Right lobe of liver (tissue), 4 donors: Measurements from ENCODE around the gene EPB41.

Experiments
- CTCF ChIP-seq, 4 donors: fragments of 200-600 bp in 3 of 4; fragments of 450-650 bp in 1 of 4; IDR thresholded peaks; one replicate each; pipeline versions ENCODE4 v1.5.1 to v1.8.0; 2016 to 2022; ENCODE audit warnings: antibody characterized with exemption in 4 of 4, mild to moderate bottlenecking in 2 of 4
- POLR2A ChIP-seq: fragments of 450-650 bp; IDR thresholded peaks from one replicate; pipeline ENCODE4 v1.6.1; 2017; ENCODE audit warnings: antibody characterized with exemption, mild to moderate bottlenecking
- donor health status: DM: no; HTN: no; CAD: no.
- donor health status: DM: no; HTN: no; CAD: no.
- donor health status: DM: no; HTN: yes; CAD: no.

- TF ChIP-seq CTCF (IDR thresholded peaks at IDR 0.05) (no peak), POLR2A (no peak)
Measured at GRCh38 chr1:28895896-28896608, 18.3 kb upstream of the EPB41 start.
